T-helper 2 cell treated with Interferon-gamma antibody and Interleukin-4, amounts not matched to agents 5 μg/mL and 100 μg/mL, for 36 hours (primary cell): ENCODE results near the gene PRR23B.

ENCODE experiments used
- DNase-seq: peaks from one replicate; pipeline ENCODE4 v3.0.0; 2021; ENCODE audit warnings: low spot score
- H3K27ac Mint-ChIP-seq: one replicate; pipeline ENCODE4 v1.8.0; 2021; ENCODE audit warnings: mild to moderate bottlenecking, mixed read lengths
- H3K27me3 Mint-ChIP-seq: one replicate; pipeline ENCODE4 v1.8.0; 2021; ENCODE audit warnings: low read depth, mixed read lengths
- H3K36me3 Mint-ChIP-seq: one replicate; pipeline ENCODE4 v1.8.0; 2021; ENCODE audit warnings: low read depth, mixed read lengths
- H3K4me1 Mint-ChIP-seq: one replicate; pipeline ENCODE4 v1.8.0; 2021; ENCODE audit warnings: low read depth, mixed read lengths
- H3K4me3 Mint-ChIP-seq: one replicate; pipeline ENCODE4 v1.8.0; 2022; ENCODE audit warnings: mild to moderate bottlenecking, moderate library complexity, mixed read lengths
- H3K9me3 Mint-ChIP-seq: one replicate; pipeline ENCODE4 v1.8.0; 2021; ENCODE audit warnings: mixed read lengths

PRR23B gene

GRCh38 chr3:139005356-139005993 is 15.3 kb downstream of the PRR23B start:
- Mint-ChIP-seq H3K36me3 (no peaks in the 10 kb centered on the region), H3K27ac (no peak overlapping the region), H3K4me3 (no peak overlapping the region), H3K4me1 (no peaks in the 10 kb centered on the region), H3K27me3 (no peaks in the 10 kb centered on the region), H3K9me3 (peaks cover 21% of the 10 kb centered on the region)
- DNase-seq, result no peak

DNA sequence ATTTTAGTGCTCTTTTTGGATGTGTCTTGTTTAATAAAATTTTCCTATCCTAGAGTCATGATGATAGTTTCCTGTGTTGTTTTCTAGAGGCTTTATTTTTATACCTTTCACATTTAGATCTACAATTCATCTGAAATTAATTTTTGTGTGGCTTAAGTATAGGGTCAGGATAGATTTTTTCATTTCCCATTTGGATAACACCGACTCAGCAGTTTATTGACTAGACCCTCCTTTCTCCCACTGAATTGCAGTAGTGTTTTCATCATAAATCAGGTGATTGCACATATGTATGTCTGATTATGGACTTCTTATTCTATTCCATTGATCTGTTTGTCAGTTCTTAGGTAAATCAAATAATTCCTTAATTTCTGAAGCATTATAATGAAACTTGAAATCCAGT is 25.0 kb downstream of the PRR23B start:
- Mint-ChIP-seq H3K27ac (no peak overlapping the region), H3K27me3 (peaks cover 11% of the 10 kb centered on the region), H3K36me3 (no peaks in the 10 kb centered on the region), H3K4me3 (no peak overlapping the region), H3K4me1 (no peaks in the 10 kb centered on the region), H3K9me3 (no peaks in the 10 kb centered on the region)
- no peak for DNase-seq

DNA sequence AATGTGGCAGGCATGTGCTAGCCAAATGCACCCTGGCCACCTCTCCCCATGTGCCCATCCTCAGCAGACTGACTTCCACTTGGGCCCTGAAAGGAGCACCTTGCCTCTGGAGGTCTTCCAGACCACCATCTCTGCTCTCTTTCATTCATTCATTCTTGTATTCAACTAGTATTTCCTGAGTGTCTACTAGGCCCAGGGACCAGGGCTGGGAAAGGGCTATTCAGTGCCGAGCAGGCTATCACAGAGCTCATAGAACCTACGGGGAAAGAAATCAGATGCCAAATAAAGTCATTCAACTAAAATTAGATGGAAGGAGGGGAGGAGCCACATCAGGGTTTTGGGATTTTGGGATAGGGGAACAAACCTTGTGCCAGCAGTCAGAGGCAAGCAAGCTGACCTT is 33.5 kb downstream of the PRR23B start:
- no peak overlapping the region for H3K4me3 Mint-ChIP-seq
- H3K4me1 Mint-ChIP-seq, result no peaks in the 10 kb centered on the region
- no peak for DNase-seq
- H3K27me3 Mint-ChIP-seq, result peaks cover 6% of the 10 kb centered on the region
- H3K9me3 Mint-ChIP-seq, result no peaks in the 10 kb centered on the region
- no peaks in the 10 kb centered on the region for H3K36me3 Mint-ChIP-seq
- no peak overlapping the region for H3K27ac Mint-ChIP-seq

GRCh38 chr3:138985932-138986331 is 34.8 kb downstream of the PRR23B start:
- no peaks in the 10 kb centered on the region for H3K9me3 Mint-ChIP-seq
- peaks cover 6% of the 10 kb centered on the region for H3K27me3 Mint-ChIP-seq
- no peak for DNase-seq
- no peaks in the 10 kb centered on the region for H3K4me1 Mint-ChIP-seq
- no peaks in the 10 kb centered on the region for H3K36me3 Mint-ChIP-seq
- H3K4me3 Mint-ChIP-seq, result no peak overlapping the region
- no peak overlapping the region for H3K27ac Mint-ChIP-seq

DNA sequence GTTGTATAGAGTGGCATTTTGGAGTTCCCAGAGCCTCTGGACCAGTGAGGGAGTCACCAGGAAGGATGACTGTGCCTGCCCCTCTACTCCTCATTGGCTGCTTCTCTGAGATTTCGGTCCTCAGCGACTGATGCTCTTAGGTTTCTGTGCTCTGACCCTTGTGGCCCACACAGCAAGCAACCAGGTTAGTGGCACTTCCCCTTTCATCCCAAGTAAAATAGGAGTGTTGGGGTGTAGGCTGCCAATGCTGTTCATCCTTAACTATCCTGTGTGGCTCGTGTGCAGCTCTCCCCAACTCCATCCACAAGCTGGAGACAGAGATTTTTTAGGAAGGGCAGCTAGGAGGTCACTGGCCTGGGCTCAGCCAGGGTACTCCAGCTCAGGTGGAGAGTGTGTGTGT is 35.9 kb downstream of the PRR23B start:
- Mint-ChIP-seq H3K27ac (no peak overlapping the region), H3K27me3 (peaks cover 6% of the 10 kb centered on the region), H3K36me3 (no peaks in the 10 kb centered on the region), H3K9me3 (no peaks in the 10 kb centered on the region), H3K4me3 (no peak overlapping the region), H3K4me1 (no peaks in the 10 kb centered on the region)
- no peak for DNase-seq

DNA sequence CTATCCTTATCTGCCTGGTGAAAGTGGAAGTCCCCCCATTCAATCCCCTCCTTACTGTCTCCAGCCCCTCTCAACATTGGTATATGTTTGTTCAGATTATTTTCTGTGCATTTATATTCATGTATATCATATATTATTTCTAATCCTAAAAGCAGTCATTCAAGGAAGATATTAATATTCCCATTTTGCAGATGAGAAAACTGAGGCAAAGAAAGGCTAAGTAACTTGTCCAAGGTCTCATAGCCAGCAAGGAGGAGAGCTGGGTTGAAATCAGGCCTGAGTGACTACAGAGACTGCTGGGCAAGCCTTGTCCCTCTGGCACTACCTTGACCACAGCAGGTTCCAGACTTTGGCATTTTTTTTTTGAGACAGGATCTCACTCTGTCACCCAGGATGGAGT is 44.7 kb downstream of the PRR23B start:
- Mint-ChIP-seq H3K4me1 (no peaks in the 10 kb centered on the region), H3K9me3 (no peaks in the 10 kb centered on the region), H3K27ac (no peak overlapping the region), H3K4me3 (no peak overlapping the region), H3K36me3 (no peaks in the 10 kb centered on the region), H3K27me3 (peaks cover 2% of the 10 kb centered on the region)
- no peak for DNase-seq

GRCh38 chr3:138975351-138975750 is 45.4 kb downstream of the PRR23B start:
- Mint-ChIP-seq H3K27ac (no peak overlapping the region), H3K36me3 (no peaks in the 10 kb centered on the region), H3K9me3 (no peaks in the 10 kb centered on the region), H3K27me3 (peaks cover 2% of the 10 kb centered on the region), H3K4me1 (no peaks in the 10 kb centered on the region), H3K4me3 (no peak overlapping the region)
- no peak for DNase-seq

DNA sequence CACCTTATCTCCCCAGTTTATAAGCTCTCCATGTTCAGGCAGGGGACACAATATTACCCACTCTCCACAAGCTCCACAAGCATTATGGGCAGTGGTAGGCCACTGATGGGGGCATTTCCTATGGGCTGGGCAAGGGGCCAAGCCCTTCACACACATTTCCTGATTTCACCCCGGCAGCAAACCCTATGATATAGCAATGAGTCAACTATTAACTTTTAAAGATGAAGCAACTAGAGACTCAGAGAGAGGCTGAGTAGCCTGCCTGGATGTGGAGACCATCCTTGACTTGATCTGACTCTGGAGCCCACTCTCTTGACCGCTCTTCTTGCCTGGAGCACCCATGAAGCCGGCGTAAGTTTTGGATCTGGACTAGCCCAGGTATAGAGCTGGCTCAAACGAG is 46.3 kb downstream of the PRR23B start:
- DNase-seq, result no peak
- no peaks in the 10 kb centered on the region for H3K4me1 Mint-ChIP-seq
- no peak overlapping the region for H3K4me3 Mint-ChIP-seq
- no peaks in the 10 kb centered on the region for H3K9me3 Mint-ChIP-seq
- H3K27me3 Mint-ChIP-seq, result peaks cover 2% of the 10 kb centered on the region
- no peaks in the 10 kb centered on the region for H3K36me3 Mint-ChIP-seq
- no peak overlapping the region for H3K27ac Mint-ChIP-seq

DNA sequence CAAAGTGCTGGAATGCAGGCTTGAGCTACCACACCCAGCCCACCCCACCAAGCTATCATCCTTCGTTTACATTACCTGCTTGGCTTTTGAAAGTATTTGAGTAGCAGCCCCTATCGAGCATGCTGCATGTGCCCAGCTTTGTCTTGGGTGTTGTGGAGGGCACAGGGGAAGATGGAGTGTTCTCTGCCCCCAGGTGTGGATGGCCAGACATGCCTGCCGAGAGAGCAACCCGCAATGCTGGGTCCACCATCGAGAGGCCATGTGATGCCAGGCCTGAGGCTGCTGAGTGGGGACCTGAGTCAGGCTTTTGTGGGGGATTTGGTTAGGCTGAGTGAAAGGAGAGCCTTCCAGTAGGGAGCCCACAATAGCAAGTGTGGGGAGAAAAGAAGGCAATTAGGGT is 47.8 kb downstream of the PRR23B start:
- no peak overlapping the region for H3K4me3 Mint-ChIP-seq
- H3K27me3 Mint-ChIP-seq, result peaks cover 5% of the 10 kb centered on the region
- H3K4me1 Mint-ChIP-seq, result no peaks in the 10 kb centered on the region

GRCh38 chr3:138971766-138972320 is 48.9 kb downstream of the PRR23B start:
- no peaks in the 10 kb centered on the region for H3K36me3 Mint-ChIP-seq

More for the DNA sequence above, 47.8 kb downstream of the PRR23B start:
- no peak for DNase-seq
- Mint-ChIP-seq H3K36me3 (no peaks in the 10 kb centered on the region), H3K27ac (no peak overlapping the region), H3K9me3 (no peaks in the 10 kb centered on the region)

More at GRCh38 chr3:138971766-138972320, 48.9 kb downstream of the PRR23B start:
- Mint-ChIP-seq H3K9me3 (no peaks in the 10 kb centered on the region), H3K4me3 (no peak overlapping the region), H3K4me1 (no peaks in the 10 kb centered on the region), H3K27me3 (peaks cover 5% of the 10 kb centered on the region), H3K27ac (no peak overlapping the region)
- DNase-seq, result no peak
